ENCODE results near the gene KLF7.

DNA sequence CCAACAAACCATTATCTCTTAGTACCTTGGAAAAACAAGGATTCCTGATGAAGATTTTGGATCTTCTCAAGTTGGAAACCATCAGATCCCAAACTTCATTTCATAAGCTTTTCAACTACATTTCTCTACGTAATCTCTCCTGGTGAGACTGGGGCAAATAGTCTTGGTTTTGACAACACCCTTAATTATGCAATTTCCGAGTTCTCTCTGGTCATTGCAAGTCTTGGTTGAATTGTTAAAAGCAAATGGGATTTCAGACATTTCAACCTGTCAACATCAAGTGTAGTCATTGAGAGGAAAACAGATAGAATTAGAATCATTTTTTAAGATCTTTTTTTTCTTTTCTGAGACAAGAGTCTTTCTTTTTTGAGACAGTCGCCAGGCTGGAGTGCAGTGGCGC, 26.2 kb downstream of the KLF7 start:
- no peak for TF ChIP-seq TAF1 (IDR thresholded peaks at IDR 0.05; ENCODE audit: low read depth)
- TF ChIP-seq, protein P1, sequence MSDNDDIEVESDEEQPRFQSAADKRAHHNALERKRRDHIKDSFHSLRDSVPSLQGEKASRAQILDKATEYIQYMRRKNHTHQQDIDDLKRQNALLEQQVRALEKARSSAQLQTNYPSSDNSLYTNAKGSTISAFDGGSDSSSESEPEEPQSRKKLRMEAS (IDR thresholded peaks at IDR 0.05) = no peak

All from Ishikawa (cell line).